Measurements from ENCODE around the gene PRPH2.
"Not testable (repeated sequence)": the region's sequence is repeated elsewhere in the genome, so short reads cannot be mapped to it uniquely, and the experiment has no call there.

PRPH2 gene

DNA sequence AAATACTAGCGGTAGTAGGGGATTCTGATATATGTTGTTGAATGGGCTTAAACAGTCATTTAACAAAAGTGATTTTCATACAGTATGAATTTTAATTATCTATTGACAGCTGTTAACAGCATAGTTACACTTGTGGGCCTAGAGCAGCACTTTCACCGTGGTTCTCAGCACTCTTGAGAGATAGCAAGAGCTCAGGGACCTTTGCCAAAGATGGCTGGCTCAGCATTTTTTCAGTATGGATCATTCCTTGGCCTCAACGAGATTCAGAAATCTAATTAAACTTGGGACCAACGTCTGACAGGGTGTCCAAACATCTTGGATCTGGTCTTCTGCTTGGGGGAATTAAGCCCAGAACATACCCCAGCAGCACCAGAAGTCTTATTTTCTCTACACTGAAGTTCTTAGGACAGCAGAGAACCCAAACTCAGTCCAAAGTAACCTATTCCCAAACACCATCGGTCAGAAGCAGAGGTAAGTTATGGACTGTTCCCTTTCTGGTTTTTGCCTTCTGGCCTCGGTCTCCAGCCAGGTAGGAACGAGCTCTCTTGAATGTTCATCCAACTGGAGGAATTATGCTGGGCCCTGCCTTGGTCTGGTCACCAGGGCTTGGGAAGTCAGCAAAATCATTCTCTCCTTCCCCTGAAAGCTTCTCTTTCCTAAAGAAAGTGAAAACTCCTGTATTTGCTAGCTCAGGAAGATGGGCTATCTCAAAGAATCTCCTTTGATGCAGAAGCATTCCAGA is 25.7 kb downstream of the PRPH2 start:
- peak; percentile 53 for DNase-seq

DNA sequence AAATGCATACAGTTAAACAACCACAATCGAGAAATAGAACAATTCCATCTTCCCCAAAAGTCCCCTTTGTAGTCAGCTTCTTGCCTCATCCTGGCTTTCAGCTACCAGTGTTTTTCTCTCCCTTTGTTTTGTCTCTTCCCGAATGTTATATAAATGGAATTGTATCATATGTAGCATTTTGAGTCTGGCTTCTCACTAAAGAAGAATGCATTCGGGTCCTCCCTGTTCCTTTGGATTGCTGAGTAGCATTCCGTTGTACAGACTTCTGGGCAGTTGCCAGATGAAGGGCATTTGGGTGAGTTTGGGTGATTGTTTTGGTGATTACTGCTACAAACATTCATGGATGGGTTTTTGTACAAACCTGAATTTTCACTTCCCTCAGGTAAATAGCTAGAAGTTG is 27.8 kb downstream of the PRPH2 start:
- peak; percentile 84 for DNase-seq

DNA sequence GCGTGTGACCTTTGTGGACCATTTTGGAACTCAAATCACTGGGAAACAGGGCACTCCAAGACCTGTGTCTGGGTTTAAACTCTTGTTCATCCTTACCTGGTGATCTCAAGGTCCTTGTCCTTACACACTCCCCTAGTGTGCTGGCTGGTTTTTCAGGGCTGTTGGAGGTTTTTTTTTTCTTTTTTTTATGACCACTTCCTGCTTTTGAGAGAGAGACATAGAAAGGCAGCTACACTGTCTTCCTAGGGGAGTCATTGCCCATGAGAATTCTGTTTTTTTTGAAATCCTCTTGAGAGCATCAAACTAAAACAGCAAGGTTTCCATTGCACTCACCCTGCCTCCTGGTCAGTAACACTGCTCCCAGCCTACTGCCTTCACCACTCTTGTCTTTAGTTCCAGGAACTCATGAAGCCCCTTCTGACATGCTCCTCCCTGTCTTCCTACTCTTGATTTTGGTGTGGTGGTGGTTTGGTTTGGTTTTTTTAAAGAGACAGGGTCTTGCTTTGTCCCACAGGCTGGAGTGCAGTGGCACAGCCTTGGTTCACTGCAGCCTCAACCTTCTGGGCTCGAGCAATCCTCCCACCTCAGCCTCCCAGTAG is 28.6 kb downstream of the PRPH2 start:
- no peak for DNase-seq

DNA sequence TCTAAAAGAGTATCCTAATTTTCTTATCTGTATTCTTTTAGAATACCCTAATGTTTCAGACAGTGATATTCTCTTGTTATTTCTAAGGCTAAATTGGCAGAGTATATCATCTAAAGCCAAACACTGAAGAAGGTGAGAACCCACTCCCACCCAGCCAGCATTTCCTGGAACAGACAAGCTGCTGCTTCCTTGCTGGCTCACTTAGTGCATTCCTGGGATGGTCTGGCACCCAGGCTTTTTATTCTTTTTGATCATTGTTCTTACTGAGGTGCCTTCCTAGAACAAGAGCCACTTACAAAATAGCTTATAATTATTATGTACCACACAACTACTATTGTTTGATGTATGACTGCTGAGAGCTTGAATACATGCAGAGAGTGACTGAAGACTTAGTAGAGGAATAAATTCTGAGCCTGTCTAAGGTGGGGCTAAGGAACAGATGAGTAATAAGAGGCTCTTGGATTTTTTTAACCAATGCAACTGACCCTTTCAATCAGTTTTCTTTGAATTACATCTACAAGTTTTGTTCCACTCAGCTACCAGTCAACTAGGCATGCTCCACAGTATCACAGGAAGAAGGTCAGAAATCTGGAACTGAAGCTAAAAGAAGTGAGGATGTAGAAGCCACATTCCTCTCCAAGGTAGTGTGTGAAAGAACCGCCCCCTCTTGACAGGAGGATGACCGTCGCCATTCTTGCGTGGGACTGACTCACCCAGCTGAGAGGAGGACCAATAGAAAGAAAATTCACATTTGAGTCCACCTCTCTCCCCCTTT is 30.1 kb downstream of the PRPH2 start:
- peak; percentile 82 for DNase-seq

DNA sequence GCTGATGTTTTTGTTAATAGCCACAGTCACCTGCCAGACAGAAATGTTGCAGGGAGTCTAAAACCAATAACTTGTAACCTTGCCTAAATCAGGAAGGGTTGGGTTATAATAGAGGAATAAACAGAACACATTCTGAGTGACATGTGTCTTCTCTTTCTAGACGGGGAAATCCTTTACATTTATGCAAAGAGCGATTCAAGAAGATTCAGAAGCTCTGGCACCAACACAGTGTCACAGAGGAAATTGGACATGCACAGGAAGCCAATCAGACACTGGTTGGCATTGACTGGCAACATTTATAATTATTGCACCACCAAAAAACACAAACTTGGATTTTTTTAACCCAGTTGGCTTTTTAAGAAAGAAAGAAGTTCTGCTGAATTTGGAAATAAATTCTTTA is 31.5 kb downstream of the PRPH2 start:
- DNase-seq, result no peak

DNA sequence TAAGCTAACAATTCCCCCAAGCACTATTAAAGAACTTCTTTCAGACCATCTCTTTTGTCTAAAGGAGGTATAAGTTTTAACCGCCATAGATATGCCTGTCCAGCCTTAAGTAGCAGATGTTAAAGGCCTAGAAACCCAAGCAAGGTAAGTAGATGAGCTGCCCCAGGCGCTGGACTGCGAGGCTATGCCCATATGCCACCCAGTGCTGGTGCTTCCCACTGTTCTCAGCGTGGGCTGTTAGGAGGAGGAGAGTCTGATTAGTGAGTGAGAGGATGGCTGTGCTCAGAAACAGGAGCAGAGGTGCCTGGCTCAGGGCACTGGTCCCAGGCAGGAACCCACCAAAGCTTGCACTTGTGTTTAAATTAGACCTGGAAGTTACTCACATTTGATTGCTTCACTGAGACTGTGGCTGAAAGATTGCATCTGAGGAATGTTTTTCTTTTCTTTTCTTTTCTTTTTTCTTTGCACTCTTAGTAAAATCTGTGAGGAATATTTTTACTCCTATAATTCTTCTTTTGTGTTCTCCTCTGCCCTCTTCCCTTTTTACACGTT is 32.2 kb downstream of the PRPH2 start:
- DNase-seq, result no peak

DNA sequence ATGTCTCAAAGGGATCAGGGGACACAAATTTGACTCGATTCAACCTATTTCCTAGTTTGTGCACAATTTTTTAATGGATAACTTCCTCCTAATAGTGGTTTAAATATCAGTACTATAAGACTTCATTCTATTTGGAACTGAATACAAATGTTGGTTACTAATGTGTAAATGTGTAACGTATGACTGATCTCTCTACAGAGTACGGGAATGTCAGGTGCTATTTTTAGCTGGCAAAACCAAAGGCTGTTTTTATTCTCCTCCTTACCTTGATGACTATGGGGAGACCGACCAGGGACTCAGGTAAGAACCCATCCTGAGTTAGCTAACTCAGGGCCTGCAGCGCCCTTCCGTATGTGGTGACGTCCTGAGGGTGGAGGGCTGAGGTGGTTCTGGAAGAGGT is 33.0 kb downstream of the PRPH2 start:
- no peak for DNase-seq

DNA sequence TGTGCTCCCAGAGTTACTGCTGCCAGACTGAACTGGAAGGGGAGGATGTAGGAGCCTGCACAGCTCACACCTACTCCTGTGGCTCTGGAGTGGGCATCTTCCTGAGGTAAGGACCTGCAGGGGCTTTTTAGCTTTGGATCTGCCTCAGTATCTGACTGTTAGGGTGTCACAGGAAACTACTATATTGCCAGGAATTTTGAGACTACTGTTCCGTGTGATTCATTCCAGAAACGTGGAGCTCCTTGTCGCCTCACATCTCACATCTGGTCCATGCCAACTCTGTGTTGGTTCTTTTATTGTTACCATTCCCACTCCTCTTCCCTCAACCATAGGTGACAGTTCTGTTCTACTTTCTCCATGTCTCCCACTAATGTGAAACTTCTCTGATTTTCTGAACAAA is 34.1 kb downstream of the PRPH2 start:
- peak; percentile 14 for DNase-seq

DNA sequence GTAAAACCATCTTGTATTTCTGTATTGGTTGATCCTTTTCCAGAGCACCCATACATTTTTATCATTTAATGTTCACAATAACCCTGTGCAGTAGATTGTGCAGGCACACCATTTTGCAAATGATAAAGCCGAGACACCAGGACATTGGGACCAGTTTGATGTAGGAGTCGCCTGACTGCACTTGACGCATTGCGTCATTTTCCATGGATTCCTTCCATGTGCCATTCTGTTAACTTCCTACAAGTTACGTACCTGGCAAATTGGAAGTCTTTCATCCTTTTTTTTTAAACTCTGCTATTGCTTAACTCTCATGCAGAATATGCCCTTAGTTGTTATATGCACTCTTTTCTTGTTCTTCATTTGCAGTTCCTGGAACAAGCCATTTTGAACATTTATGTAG is 43.0 kb downstream of the PRPH2 start:
- DNase-seq, result no peak

DNA sequence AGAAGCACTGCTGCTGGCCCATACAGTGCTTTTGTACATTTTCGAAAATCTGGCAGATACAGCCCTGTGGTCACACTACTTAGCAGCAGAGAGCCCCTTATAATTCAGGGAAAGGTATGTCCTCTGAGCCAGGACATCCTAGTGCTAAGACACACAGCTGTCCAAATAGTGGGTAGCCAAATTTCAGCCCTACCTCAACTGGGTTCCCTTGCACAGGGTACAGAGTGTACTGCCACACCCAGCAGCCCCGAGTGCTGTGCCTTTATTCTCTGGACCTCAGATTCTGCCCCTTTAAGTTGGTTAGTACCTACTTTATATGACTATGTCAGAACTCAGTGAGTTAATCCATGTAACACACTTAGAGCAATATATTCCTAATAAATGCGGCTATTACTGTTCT is 47.6 kb downstream of the PRPH2 start:
- no peak for DNase-seq

DNA sequence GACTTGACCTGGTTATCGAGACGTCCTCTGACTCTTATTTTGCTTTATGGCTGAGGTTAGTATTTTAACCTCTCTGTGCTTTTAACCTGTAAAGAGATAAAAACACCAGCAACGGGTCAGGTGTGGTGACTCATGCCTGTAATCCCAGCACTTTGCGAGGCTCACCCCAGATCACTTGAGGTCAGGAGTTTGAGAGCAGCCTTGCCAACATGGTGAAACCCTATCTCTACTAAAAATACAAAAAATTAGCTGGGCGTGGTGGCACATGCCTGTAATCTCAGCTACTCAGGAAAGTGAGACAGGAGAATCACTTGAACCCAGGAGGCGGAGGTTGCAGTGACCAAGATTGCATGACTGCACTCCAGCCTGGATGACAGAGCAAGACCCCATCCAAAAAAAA is 48.0 kb downstream of the PRPH2 start:
- not testable (repeated sequence) for DNase-seq

DNA sequence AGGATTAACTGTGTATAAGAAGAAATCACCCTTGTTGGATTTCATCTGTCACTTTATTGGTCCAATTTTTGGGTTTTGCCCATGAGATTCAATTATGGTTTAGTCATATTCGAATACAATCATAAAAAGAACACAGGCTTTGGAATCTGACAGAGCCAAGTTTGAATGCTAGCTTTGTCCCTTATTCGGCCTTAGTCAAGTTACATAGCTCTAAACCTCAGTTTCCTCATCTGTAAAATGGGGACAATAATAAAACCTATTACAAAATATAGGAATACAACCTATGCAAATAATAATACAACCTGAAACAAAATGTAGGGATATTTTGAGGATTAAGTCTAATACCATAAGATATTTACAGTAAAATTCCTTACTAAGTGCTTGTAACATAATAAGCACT is 57.7 kb downstream of the PRPH2 start:
- no peak for DNase-seq

DNA sequence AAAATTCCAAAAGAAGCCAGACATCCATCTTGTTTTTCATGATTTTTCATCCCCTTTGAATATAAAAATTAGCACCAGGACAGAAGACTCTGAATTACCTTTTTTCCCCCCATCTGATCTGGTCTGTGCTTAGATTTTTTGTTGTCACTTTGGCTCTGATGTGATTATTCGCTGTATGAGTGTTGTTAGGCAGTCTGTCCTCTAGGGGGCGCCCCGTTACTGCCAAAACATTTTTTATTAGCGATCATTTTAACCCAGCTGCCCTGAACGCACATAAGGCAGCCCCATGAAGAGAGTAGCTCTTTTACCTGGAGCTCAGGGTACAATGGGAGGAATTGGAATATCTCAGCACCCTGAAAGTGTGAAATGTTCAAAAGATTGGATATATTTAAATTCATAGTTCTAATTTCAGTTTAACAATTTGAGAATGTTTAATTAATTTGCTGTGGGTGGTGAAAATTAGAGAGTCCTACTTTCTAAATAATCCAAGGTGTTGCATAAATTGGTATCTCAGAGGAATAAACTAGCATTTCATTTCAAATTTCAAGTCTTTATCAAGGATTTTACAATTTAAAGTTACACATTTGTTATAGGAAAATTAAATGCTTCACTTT is 60.8 kb downstream of the PRPH2 start:
- DNase-seq, result peak; percentile 75

DNA sequence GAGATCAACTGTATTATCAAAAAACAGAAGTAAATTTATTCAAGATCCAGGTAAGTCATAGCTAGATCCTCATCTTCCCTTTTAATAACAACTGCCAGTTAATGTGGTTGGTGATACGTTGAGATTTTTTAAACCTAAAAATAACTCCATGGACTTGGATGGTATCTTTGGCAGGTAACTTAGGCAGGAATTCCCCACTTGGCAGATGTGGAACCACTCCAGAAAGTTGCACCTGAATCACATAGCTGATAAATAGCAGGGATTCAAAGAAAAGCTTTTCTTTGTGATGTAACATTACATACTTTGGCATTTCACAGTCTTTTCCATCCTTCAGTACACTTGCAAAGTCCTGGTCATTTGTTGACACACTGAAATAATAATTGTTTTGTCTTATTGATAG is 62.6 kb downstream of the PRPH2 start:
- no peak for DNase-seq

DNA sequence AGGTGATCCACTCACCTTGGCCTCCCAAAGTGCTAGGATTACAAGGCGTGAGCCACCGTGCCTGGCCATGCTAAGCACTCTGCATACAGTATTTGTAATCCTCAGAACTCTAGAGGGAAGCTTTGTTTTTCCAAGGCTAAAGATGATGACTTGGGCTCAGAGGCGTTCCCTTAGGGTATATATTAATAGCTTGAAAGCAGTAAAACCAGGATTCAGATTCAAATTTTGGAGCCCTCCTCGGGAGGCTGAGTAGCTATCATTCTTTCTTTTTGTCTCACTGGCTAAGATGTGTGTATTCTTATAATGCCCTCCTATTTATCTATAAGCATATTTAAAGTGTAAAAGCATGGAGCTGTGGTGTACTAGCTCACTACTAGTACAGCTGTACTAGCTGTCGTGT is 68.5 kb downstream of the PRPH2 start:
- no peak for DNase-seq

DNA sequence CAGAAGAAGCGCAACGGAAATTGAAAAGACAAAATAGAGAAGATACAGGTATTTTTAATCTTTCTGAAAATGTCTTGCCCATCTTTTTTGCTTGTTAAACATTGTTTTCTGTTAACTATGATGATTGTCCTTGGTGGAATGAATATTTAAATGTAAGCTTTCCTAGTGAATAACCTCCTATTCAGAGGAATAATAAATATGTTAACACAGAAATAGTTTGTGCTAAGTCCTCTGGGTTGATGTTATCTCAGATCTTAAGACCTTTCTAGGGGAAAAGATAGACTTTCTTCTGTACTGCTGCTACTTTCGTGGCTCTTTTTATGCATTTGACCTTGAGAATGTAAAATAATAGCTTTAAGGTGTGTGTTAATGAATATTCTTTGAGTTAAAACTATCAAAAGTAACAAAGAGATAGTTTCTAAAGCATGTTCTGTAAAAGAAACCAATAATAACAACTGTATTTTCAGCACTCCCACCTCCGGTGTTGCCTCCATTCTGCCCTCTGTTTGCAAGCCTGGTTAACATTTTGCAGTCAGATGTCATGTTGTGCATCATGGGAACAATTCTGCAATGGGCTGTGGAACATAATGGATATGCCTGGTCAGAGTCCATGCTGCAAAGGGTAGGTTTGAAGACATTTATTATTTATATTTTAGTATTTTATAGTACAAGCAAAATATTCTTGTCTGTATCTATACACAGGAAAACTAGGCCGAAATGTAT is 70.2 kb downstream of the PRPH2 start:
- no peak for DNase-seq
